ENCODE results near the gene LTA4H. TPM values are rescaled to one million over a fixed set of nuclear protein-coding genes. Genes with fewer than 3 reads are reported as not detected.

Gene LTA4H
- polyA plus RNA-seq, 1 experiment = 93.6 TPM

DNA sequence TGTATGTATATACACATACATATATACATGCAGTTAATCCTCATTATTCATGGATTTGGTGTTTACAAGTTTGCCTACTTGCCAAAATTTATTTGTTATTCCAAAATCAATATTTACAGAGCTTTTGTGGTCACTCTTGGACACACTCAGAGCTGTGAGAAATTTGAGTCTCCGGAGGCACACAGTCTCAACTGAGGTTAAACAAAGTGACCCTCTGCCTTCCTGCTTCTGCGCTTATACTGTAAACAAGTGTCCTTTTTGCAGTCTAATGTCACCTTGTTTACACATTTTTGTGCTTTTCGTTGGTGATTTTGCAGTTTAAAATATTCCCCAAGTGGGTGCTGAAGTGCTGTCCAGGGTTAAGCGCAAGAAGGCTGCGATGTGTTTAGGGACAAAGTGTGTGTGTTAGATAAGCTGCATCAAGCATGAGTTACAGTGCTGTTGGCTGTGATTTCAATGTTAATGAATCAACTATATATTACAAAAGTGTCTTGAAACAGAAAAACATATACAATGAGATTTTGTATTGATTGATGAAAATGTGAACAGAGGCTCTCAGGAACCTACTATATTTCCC is 13.1 kb upstream of the LTA4H start:
- CTCF ChIA-PET = interaction anchor here (1.3 to 1.6 kb wide), 2 partner anchors 13 to 167 kb away, joined by 3 to 4 read pairs; no protein-coding TSS in a partner anchor

DNA sequence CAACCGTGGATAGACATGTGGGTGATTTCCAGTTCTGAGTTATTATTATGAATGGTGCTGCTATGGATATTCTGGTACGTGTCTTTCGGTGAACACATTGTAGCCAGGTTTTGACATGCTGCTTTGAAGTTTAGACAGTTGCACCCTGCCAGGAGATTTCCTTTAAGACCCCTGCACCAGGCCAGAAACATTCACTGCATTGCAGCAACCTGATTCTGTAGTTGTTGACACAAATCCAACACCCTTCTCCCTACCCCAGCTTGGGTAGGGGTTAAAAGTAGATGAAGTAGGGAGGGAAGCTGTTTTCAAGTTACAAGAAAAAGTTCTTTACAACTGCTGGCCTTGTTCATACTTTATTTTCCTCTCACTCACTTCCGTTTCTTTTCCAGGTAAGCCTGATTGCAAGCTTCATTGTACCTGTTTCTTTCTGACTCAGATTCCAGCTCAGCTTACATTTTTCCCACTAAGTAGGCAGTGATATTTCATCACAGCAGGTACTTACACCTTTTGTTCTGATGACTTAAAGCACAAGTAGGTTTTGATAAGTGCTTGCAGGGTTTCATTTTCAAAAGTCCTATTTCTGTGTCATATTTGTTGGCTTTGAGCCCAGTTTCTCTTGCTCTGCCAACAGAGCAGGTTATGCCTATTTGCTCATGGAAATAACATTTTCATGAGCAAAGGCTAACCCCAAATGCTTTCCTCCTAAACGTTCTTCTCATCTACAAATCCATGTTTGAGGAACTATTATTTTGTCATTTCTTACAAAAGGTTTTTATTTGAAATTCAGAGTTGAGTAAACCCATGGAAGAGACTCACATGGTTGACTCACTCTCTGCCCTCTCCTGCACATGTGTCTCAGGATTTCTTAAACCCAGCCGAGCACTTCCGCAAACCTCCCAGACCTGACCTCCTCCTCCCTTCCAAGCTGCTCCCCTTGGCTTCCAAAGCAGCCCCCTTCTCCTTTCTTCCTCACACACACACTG is 12.1 kb upstream of the LTA4H start:
- CTCF ChIA-PET = interaction anchor here (0.5 to 1.6 kb wide), 3 partner anchors 14 to 168 kb away, joined by 3 to 4 read pairs (median 4); no protein-coding TSS in a partner anchor
- POLR2A ChIA-PET = interaction anchor here (1.0 kb wide), 1 partner anchor 187 kb away, joined by 3 read pairs; no protein-coding TSS in a partner anchor
- DNase-seq (ENCODE audit: low read depth, low spot score) = no peak
- H3K27me3 ChIP-seq (ENCODE audit: control insufficient read depth, insufficient read depth, low read length) = no peaks in the 10 kb centered on the region
- no peaks in the 10 kb centered on the region for H3K9me3 ChIP-seq (ENCODE audit: control insufficient read depth, insufficient read depth, low read length)
- H3K4me3 ChIP-seq (ENCODE audit: low read depth, low read length) = no peak overlapping the region
- TF ChIP-seq, protein P1, sequence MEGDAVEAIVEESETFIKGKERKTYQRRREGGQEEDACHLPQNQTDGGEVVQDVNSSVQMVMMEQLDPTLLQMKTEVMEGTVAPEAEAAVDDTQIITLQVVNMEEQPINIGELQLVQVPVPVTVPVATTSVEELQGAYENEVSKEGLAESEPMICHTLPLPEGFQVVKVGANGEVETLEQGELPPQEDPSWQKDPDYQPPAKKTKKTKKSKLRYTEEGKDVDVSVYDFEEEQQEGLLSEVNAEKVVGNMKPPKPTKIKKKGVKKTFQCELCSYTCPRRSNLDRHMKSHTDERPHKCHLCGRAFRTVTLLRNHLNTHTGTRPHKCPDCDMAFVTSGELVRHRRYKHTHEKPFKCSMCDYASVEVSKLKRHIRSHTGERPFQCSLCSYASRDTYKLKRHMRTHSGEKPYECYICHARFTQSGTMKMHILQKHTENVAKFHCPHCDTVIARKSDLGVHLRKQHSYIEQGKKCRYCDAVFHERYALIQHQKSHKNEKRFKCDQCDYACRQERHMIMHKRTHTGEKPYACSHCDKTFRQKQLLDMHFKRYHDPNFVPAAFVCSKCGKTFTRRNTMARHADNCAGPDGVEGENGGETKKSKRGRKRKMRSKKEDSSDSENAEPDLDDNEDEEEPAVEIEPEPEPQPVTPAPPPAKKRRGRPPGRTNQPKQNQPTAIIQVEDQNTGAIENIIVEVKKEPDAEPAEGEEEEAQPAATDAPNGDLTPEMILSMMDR (IDR thresholded peaks at IDR 0.05; ENCODE audit: low read depth, low read length) = no peak
- no peak overlapping the region for H3K27ac ChIP-seq (ENCODE audit: low read depth, low read length)

More for the DNA sequence above, 13.1 kb upstream of the LTA4H start:
- H3K27me3 ChIP-seq (ENCODE audit: control insufficient read depth, insufficient read depth, low read length) = no peaks in the 10 kb centered on the region
- H3K4me3 ChIP-seq (ENCODE audit: low read depth, low read length) = no peak overlapping the region
- no peaks in the 10 kb centered on the region for H3K9me3 ChIP-seq (ENCODE audit: control insufficient read depth, insufficient read depth, low read length)
- TF ChIP-seq, protein P1 (IDR thresholded peaks at IDR 0.05; ENCODE audit: low read depth, low read length) = no peak
- no peak overlapping the region for H3K27ac ChIP-seq (ENCODE audit: low read depth, low read length)
- no peak for DNase-seq (ENCODE audit: low read depth, low spot score)
- POLR2A ChIA-PET = no interaction called here

DNA sequence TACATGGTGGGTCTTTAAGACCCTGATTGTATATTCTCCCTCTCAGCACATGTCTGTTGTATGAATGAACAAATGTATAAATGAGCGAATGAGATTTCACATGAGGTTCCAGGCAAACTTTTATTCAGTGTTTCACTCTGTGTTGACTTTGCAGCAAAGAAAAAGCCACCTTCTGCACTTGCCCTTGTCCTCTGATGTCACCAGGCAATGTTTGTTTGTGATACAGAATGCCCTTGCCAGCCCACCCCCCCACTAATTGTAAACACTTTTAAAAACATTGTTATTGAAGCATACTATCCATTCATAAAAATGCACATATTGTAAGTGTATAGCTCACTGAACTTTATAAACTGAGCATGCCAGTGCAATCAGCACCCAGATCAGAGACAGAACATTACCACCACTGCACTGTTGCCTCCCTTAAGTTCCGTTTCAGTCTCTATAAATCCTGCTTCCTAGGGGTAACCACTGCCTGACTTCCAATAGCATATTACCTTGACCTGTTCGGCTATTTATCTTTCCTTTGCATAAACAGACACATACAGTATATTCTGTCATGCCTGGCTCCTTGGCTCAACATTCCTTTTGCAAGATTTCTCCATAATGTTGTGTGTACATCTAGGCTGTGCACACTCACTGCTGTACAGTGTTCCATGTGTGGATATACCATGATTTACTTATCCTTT is 11.3 kb upstream of the LTA4H start:
- no peak for DNase-seq (ENCODE audit: low read depth, low spot score)
- no peak overlapping the region for H3K4me3 ChIP-seq (ENCODE audit: low read depth, low read length)
- H3K9me3 ChIP-seq (ENCODE audit: control insufficient read depth, insufficient read depth, low read length) = no peaks in the 10 kb centered on the region
- TF ChIP-seq, protein P1 (IDR thresholded peaks at IDR 0.05; ENCODE audit: low read depth, low read length) = no peak
- no peaks in the 10 kb centered on the region for H3K27me3 ChIP-seq (ENCODE audit: control insufficient read depth, insufficient read depth, low read length)
- H3K27ac ChIP-seq (ENCODE audit: low read depth, low read length) = no peak overlapping the region
- POLR2A ChIA-PET = interaction anchor here (1.0 kb wide), 1 partner anchor 188 kb away, joined by 3 read pairs; no protein-coding TSS in a partner anchor
- CTCF ChIA-PET = no interaction called here

DNA sequence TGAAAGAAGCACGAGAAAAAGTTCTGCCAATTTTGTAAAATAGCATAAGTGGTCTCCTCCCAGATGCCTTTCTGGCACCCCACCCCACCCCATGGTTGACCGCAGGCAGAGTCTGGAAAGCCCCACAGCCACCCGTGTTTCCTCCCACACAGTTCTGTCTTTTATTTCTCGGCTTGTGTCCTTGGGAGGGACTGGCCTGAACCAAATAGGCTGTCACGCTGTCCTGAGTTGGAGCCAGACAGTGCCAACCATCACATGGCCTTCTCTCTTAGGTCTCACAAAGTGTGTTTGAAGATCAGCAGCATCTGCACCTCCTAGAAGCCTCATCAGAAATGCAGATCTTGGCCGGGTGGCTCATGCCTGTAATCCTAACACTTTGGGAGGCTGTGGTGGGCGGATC is 10.2 kb upstream of the LTA4H start:
- H3K4me3 ChIP-seq (ENCODE audit: low read depth, low read length) = no peak overlapping the region
- no peak overlapping the region for H3K27ac ChIP-seq (ENCODE audit: low read depth, low read length)
- H3K27me3 ChIP-seq (ENCODE audit: control insufficient read depth, insufficient read depth, low read length) = no peaks in the 10 kb centered on the region
- CTCF ChIA-PET = no interaction called here
- H3K9me3 ChIP-seq (ENCODE audit: control insufficient read depth, insufficient read depth, low read length) = no peaks in the 10 kb centered on the region
- TF ChIP-seq, protein P1 (IDR thresholded peaks at IDR 0.05; ENCODE audit: low read depth, low read length) = no peak
- POLR2A ChIA-PET = no interaction called here
- no peak for DNase-seq (ENCODE audit: low read depth, low spot score)

Data from AG04450 (cell line).